ENCODE measurements around the gene LMF1. TPM values are rescaled to one million over a fixed set of nuclear protein-coding genes. Genes with fewer than 3 reads are reported as not detected.

LMF1 gene
- polyA plus RNA-seq, 1 donor from 2014 or later, result 16.2 TPM

DNA sequence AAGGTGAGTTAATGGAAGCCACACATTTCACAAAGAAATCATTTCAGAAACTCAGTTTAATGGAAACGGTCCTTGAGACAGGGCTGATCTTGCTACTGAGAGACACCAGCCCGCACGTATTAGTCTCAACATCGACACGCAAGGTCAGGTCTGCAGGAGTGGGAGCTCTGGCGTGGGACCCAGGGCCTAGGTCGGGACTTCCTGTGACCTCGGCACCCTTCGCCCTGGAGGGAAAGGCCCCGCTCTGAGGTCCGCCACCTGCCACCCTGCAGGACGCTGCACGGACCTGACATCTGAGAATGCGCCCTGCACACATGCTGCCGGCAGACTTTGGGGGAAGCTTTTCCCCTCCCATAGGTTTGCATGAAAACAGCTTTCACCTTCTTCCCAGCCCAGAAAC lies 59.7 kb downstream of the LMF1 start:
- Histone ChIP-seq H3K79me2 (replicated peaks; ENCODE audit: insufficient read depth, low read length) (no peaks in the 10 kb centered on the region), H2AFZ (ENCODE audit: low read depth, low read length) (no peak overlapping the region), H3K4me2 (ENCODE audit: low read length) (no peak overlapping the region), H3K9me2 (ENCODE audit: insufficient read depth, low read length) (no peaks in the 10 kb centered on the region), H3F3A (ENCODE audit: insufficient read depth, low read length, poor library complexity, severe bottlenecking) (no peaks in the 10 kb centered on the region), H3K9ac (ENCODE audit: low read length) (no peak overlapping the region), H3K4me3 (ENCODE audit: low read length) (no peak overlapping the region), H3K27ac (ENCODE audit: low read length) (no peak overlapping the region), H3K36me3 (ENCODE audit: insufficient read depth, low read length) (no peaks in the 10 kb centered on the region), H4K20me1 (ENCODE audit: insufficient read depth) (no peaks in the 10 kb centered on the region), H3K27me3 (ENCODE audit: insufficient read depth, low read depth, low read length) (no peaks in the 10 kb centered on the region), H3K9me3 (ENCODE audit: low read length) (no peaks in the 10 kb centered on the region)
- TF ChIP-seq, protein P1, sequence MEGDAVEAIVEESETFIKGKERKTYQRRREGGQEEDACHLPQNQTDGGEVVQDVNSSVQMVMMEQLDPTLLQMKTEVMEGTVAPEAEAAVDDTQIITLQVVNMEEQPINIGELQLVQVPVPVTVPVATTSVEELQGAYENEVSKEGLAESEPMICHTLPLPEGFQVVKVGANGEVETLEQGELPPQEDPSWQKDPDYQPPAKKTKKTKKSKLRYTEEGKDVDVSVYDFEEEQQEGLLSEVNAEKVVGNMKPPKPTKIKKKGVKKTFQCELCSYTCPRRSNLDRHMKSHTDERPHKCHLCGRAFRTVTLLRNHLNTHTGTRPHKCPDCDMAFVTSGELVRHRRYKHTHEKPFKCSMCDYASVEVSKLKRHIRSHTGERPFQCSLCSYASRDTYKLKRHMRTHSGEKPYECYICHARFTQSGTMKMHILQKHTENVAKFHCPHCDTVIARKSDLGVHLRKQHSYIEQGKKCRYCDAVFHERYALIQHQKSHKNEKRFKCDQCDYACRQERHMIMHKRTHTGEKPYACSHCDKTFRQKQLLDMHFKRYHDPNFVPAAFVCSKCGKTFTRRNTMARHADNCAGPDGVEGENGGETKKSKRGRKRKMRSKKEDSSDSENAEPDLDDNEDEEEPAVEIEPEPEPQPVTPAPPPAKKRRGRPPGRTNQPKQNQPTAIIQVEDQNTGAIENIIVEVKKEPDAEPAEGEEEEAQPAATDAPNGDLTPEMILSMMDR (IDR thresholded peaks at IDR 0.05; ENCODE audit: poor library complexity, severe bottlenecking), result no peak
- TF ChIP-seq EP300 (conservative IDR thresholded peaks at IDR 0.05; ENCODE audit: poor library complexity, severe bottlenecking) (no peak), EZH2 (IDR thresholded peaks at IDR 0.05; ENCODE audit: borderline replicate concordance, insufficient read depth, low read length, poor library complexity, severe bottlenecking) (no peak), POLR2AphosphoS5 (IDR thresholded peaks at IDR 0.05) (no peak), RAD21 (conservative IDR thresholded peaks at IDR 0.05) (no peak), SMC3 (conservative IDR thresholded peaks at IDR 0.05; ENCODE audit: poor library complexity) (no peak), TAF1 (IDR thresholded peaks at IDR 0.05; ENCODE audit: low read depth) (no peak), MXI1 (conservative IDR thresholded peaks at IDR 0.05; ENCODE audit: poor library complexity, severe bottlenecking) (no peak)
- TF ChIP-seq, protein P2, sequence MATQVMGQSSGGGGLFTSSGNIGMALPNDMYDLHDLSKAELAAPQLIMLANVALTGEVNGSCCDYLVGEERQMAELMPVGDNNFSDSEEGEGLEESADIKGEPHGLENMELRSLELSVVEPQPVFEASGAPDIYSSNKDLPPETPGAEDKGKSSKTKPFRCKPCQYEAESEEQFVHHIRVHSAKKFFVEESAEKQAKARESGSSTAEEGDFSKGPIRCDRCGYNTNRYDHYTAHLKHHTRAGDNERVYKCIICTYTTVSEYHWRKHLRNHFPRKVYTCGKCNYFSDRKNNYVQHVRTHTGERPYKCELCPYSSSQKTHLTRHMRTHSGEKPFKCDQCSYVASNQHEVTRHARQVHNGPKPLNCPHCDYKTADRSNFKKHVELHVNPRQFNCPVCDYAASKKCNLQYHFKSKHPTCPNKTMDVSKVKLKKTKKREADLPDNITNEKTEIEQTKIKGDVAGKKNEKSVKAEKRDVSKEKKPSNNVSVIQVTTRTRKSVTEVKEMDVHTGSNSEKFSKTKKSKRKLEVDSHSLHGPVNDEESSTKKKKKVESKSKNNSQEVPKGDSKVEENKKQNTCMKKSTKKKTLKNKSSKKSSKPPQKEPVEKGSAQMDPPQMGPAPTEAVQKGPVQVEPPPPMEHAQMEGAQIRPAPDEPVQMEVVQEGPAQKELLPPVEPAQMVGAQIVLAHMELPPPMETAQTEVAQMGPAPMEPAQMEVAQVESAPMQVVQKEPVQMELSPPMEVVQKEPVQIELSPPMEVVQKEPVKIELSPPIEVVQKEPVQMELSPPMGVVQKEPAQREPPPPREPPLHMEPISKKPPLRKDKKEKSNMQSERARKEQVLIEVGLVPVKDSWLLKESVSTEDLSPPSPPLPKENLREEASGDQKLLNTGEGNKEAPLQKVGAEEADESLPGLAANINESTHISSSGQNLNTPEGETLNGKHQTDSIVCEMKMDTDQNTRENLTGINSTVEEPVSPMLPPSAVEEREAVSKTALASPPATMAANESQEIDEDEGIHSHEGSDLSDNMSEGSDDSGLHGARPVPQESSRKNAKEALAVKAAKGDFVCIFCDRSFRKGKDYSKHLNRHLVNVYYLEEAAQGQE (IDR thresholded peaks at IDR 0.05; ENCODE audit: borderline replicate concordance), result no peak

DNA sequence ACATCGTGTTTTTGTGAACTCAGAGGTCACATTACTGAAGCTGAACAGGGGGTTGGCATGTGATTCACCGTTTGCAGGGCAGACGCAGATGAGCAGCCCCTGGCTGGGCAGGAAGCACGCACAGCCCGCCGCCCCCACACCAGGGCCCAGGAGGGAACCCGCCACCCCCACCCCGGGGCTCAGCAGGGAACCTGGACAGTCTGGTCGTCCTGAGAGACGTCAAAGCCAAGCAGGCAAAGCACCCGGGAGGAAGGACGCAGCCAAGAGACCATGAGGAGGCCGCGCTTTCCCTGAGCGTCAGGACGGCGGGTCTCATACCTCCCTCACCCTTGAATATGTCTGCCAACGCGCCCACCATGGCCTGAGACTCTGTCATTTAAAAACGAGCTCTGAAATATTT lies 60.6 kb downstream of the LMF1 start:
- Histone ChIP-seq H2AFZ (ENCODE audit: low read depth, low read length) (no peak overlapping the region), H3K9ac (ENCODE audit: low read length) (no peak overlapping the region), H3K4me3 (ENCODE audit: low read length) (no peak overlapping the region), H3K36me3 (ENCODE audit: insufficient read depth, low read length) (no peaks in the 10 kb centered on the region), H3K9me2 (ENCODE audit: insufficient read depth, low read length) (no peaks in the 10 kb centered on the region), H3K27ac (ENCODE audit: low read length) (no peak overlapping the region), H3K79me2 (replicated peaks; ENCODE audit: insufficient read depth, low read length) (no peaks in the 10 kb centered on the region), H3K4me2 (ENCODE audit: low read length) (no peak overlapping the region), H4K20me1 (ENCODE audit: insufficient read depth) (no peaks in the 10 kb centered on the region), H3K27me3 (ENCODE audit: insufficient read depth, low read depth, low read length) (no peaks in the 10 kb centered on the region), H3K9me3 (ENCODE audit: low read length) (no peaks in the 10 kb centered on the region), H3F3A (ENCODE audit: insufficient read depth, low read length, poor library complexity, severe bottlenecking) (no peaks in the 10 kb centered on the region)
- no peak for TF ChIP-seq POLR2AphosphoS5 (IDR thresholded peaks at IDR 0.05)
- TF ChIP-seq EP300 (conservative IDR thresholded peaks at IDR 0.05; ENCODE audit: poor library complexity, severe bottlenecking), result no peak
- TF ChIP-seq, protein P2 (IDR thresholded peaks at IDR 0.05; ENCODE audit: borderline replicate concordance), result no peak
- TF ChIP-seq SMC3 (conservative IDR thresholded peaks at IDR 0.05; ENCODE audit: poor library complexity), result no peak
- TF ChIP-seq RAD21 (conservative IDR thresholded peaks at IDR 0.05), result no peak
- TF ChIP-seq MXI1 (conservative IDR thresholded peaks at IDR 0.05; ENCODE audit: poor library complexity, severe bottlenecking), result no peak
- no peak for TF ChIP-seq TAF1 (IDR thresholded peaks at IDR 0.05; ENCODE audit: low read depth)
- no peak for TF ChIP-seq EZH2 (IDR thresholded peaks at IDR 0.05; ENCODE audit: borderline replicate concordance, insufficient read depth, low read length, poor library complexity, severe bottlenecking)

All from neural cell (in vitro differentiated cells).